Measurements from ENCODE around the gene DCBLD2. TPM values are rescaled to one million over a fixed set of nuclear protein-coding genes. Genes with fewer than 3 reads are reported as not detected.

The DCBLD2 gene
- total RNA-seq, 1 experiment from 2014 or later, result 112 TPM

- no peak overlapping the region for H3K27ac ChIP-seq
- no TSS peak for BruUV-seq (replicated peaks)
- H3K4me3 ChIP-seq, result no peak overlapping the region
These were observed 4.7 kb upstream of the DCBLD2 start for GRCh38 chr3:98906230-98906629.

GRCh38 chr3:98903705-98904481 lies 2.4 kb upstream of the DCBLD2 start:
- H3K27ac ChIP-seq, result no peak overlapping the region
- H3K9me2 ChIP-seq (ENCODE audit: insufficient read depth), result no peaks in the 10 kb centered on the region
- H3K27me3 ChIP-seq (ENCODE audit: insufficient read depth, low read depth), result no peaks in the 10 kb centered on the region
- ChIA-PET POLR2A (ENCODE audit: unreplicated experiment) (interaction anchor here (0.6 kb wide), 1 partner anchor 11 kb away, joined by 3 read pairs; no protein-coding TSS in a partner anchor), CTCF (no interaction called here)
- TF ChIP-seq CTCF (conservative IDR thresholded peaks at IDR 0.05) (no peak), EZH2 (IDR thresholded peaks at IDR 0.05; ENCODE audit: low read depth) (no peak)
- H3K9me3 ChIP-seq (ENCODE audit: insufficient read depth, low read depth), result peaks cover 24% of the 10 kb centered on the region
- no peak for DNase-seq
- no peak overlapping the region for H3K4me3 ChIP-seq
- no peak overlapping the region for H3K4me2 ChIP-seq
- peaks cover 12% of the 10 kb centered on the region for H3F3A ChIP-seq (ENCODE audit: insufficient read depth, low read depth)
- no TSS peak for BruUV-seq (replicated peaks)
- peaks cover 25% of the 10 kb centered on the region for H3K4me1 ChIP-seq (replicated peaks; ENCODE audit: insufficient read depth)
- H3K79me2 ChIP-seq (ENCODE audit: low read depth), result peaks cover 30% of the 10 kb centered on the region
- H4K20me1 ChIP-seq (ENCODE audit: insufficient read depth), result no peaks in the 10 kb centered on the region
- 0 out of 2 replicates have a peak, but pooled peaks cover 5% of the 10 kb centered on the region for H3K36me3 ChIP-seq (ENCODE audit: low read depth)
- H2AFZ ChIP-seq, result no peak overlapping the region
- intact Hi-C loops (cut with micrococcal nuclease; ENCODE audit: unreplicated experiment), result loop anchor here (5.0 kb wide), 3 partner anchors 312 to 932 kb away; partner anchors contain the start of genes CPOX and RIOX2

More at GRCh38 chr3:98906230-98906629, 4.7 kb upstream of the DCBLD2 start:
- ChIA-PET CTCF (interaction anchor here (0.7 kb wide), 1 partner anchor 79 kb away, joined by 5 read pairs; no protein-coding TSS in a partner anchor), POLR2A (ENCODE audit: unreplicated experiment) (no interaction called here)
- 0 out of 2 replicates have a peak, but pooled peaks cover 5% of the 10 kb centered on the region for H3K36me3 ChIP-seq (ENCODE audit: low read depth)
- H3K27me3 ChIP-seq (ENCODE audit: insufficient read depth, low read depth), result no peaks in the 10 kb centered on the region
- H3K4me1 ChIP-seq (replicated peaks; ENCODE audit: insufficient read depth), result peaks cover 12% of the 10 kb centered on the region
- no peak overlapping the region for H2AFZ ChIP-seq
- no peaks in the 10 kb centered on the region for H4K20me1 ChIP-seq (ENCODE audit: insufficient read depth)
- H3K9me2 ChIP-seq (ENCODE audit: insufficient read depth), result no peaks in the 10 kb centered on the region
- intact Hi-C loops (cut with micrococcal nuclease; ENCODE audit: unreplicated experiment), result no loop called here
- H3K79me2 ChIP-seq (ENCODE audit: low read depth), result peaks cover 6% of the 10 kb centered on the region
- no peak for TF ChIP-seq CTCF (conservative IDR thresholded peaks at IDR 0.05)
- no peak for TF ChIP-seq EZH2 (IDR thresholded peaks at IDR 0.05; ENCODE audit: low read depth)
- peaks cover 41% of the 10 kb centered on the region for H3K9me3 ChIP-seq (ENCODE audit: insufficient read depth, low read depth)
- no peak overlapping the region for H3K4me2 ChIP-seq
- peaks cover 12% of the 10 kb centered on the region; the same call in 1 of the 2 replicates for H3F3A ChIP-seq (ENCODE audit: insufficient read depth, low read depth)
- no peak for DNase-seq

GRCh38 chr3:98903099-98903498 lies 1.6 kb upstream of the DCBLD2 start:
- ChIA-PET POLR2A (ENCODE audit: unreplicated experiment) (interaction anchor here (0.6 kb wide), 2 partner anchors 10 to 13 kb away, joined by 3 to 5 read pairs; no protein-coding TSS in a partner anchor), CTCF (interaction anchor here (0.6 to 0.8 kb wide), 2 partner anchors 17 to 20 kb away, joined by 3 to 4 read pairs; no protein-coding TSS in a partner anchor)
- no peak for TF ChIP-seq EZH2 (IDR thresholded peaks at IDR 0.05; ENCODE audit: low read depth)
- no peak for TF ChIP-seq CTCF (conservative IDR thresholded peaks at IDR 0.05)
- no peak overlapping the region for H3K27ac ChIP-seq
- peaks cover 33% of the 10 kb centered on the region for H3K4me1 ChIP-seq (replicated peaks; ENCODE audit: insufficient read depth)
- peaks cover 37% of the 10 kb centered on the region for H3K79me2 ChIP-seq (ENCODE audit: low read depth)
- H3K9me3 ChIP-seq (ENCODE audit: insufficient read depth, low read depth), result peaks cover 18% of the 10 kb centered on the region
- H3F3A ChIP-seq (ENCODE audit: insufficient read depth, low read depth), result peaks cover 12% of the 10 kb centered on the region
- H2AFZ ChIP-seq, result no peak overlapping the region
- peak in 1 of 2 experiments; percentile 24 for DNase-seq
- H3K9me2 ChIP-seq (ENCODE audit: insufficient read depth), result no peaks in the 10 kb centered on the region; the same call in 1 of the 2 replicates
- peaks cover 11% of the 10 kb centered on the region; the same call in 1 of the 2 replicates for H3K36me3 ChIP-seq (ENCODE audit: low read depth)
- H3K27me3 ChIP-seq (ENCODE audit: insufficient read depth, low read depth), result no peaks in the 10 kb centered on the region
- BruUV-seq (replicated peaks), result no TSS peak
- H3K4me2 ChIP-seq, result peak overlapping the region; percentile 80
- peak overlapping the region; percentile 89; the same call in 1 of the 2 replicates for H3K4me3 ChIP-seq
- H4K20me1 ChIP-seq (ENCODE audit: insufficient read depth), result no peaks in the 10 kb centered on the region
- intact Hi-C loops (cut with micrococcal nuclease; ENCODE audit: unreplicated experiment), result loop anchor here (5.0 kb wide), 3 partner anchors 311 to 931 kb away; partner anchors contain the start of genes CPOX and RIOX2
